Activated naive CD8-positive, alpha-beta T cell treated with anti-CD3 and anti-CD28 coated beads, Interleukin-2, amount 50 U/mL, for 16 hours (primary cell): ENCODE measurements around the gene PIGU.
"Not testable (repeated sequence)": the region's sequence is repeated elsewhere in the genome, so short reads cannot be mapped to it uniquely, and the experiment has no call there.

Experiments
- DNase-seq: peaks from one replicate; pipeline ENCODE4 v3.0.0-alpha.2; 2020; ENCODE audit warnings: low read depth, low spot score

PIGU gene

GRCh38 chr20:34663213-34663943 lies 13.5 kb downstream of the PIGU start:
- DNase-seq: no peak

DNA sequence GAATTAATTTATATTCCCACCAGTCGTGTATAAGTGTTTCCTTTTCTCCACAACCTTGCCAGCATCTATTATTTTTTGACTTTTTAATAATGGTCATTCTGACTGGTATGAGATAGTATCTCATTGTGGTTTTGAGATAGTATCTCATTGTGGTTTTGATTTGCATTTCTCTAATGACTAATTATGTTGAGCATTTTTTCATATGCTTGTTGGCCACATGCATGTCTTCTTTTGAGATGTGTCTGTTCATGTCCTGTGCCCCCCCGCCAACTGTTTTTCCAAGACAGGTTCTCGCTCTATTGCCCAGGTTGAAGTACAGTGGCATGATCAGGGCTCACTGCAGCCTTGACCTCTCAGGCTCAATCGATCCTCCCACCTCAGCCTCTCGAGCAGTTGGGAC lies 15.1 kb downstream of the PIGU start:
- not testable (repeated sequence) for DNase-seq

- DNase-seq: not testable (repeated sequence)
Measured at GRCh38 chr20:34658654-34659053, 18.2 kb downstream of the PIGU start.

- DNase-seq: no peak
Measured at GRCh38 chr20:34654207-34654744, 22.6 kb downstream of the PIGU start.

DNA sequence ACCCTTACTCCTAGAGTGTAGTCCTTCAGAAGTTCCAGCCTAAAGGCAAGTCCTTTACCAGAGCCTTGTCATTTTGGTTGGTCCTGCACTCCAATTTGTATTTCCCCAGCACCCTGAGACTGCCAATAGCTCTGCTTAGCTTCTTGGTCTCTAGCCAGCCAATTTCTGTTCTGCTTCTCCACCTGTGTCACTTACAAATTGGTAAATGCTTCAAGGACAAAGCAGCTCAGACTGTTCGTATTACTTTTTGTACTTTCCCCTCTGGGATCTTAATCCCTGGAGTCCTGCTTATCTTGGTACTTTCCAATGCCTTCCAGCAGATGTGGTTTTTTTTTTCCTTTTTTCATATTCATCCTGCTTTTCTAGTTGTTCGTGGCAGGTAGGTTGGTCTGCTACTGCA lies 25.7 kb downstream of the PIGU start:
- no peak for DNase-seq

- DNase-seq: no peak
Measured at GRCh38 chr20:34647737-34648136, 29.2 kb downstream of the PIGU start.

GRCh38 chr20:34644951-34645350 lies 31.9 kb downstream of the PIGU start:
- no peak for DNase-seq

- no peak for DNase-seq
Measured at GRCh38 chr20:34644345-34644744, 32.5 kb downstream of the PIGU start.

- no peak for DNase-seq
Measured at GRCh38 chr20:34643928-34644327, 33.0 kb downstream of the PIGU start.

- DNase-seq: no peak
Measured at GRCh38 chr20:34642009-34642408, 34.9 kb downstream of the PIGU start.

DNA sequence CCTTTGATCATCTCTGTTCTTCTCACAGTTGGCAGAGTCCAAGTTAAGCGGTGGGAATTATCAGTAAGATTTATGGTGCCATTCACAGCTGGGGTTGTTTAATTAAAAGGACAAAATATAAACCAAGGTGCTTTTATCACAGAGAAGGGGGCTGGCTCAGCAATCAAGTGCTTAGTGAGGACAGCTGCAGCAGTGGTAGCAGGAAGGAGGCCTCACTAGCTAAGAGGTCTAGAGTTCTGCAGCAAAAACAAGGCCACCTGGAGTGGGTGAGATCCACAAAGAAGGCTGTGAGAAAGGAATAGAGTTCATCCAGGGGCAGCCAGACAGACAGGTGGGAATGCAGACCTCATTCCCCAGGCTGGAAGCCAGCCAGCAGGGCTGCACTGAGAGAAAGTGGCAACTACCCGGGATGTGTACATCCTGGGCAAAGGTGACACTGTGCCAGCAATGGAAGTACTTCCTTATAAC lies 37.1 kb downstream of the PIGU start:
- DNase-seq: no peak

DNA sequence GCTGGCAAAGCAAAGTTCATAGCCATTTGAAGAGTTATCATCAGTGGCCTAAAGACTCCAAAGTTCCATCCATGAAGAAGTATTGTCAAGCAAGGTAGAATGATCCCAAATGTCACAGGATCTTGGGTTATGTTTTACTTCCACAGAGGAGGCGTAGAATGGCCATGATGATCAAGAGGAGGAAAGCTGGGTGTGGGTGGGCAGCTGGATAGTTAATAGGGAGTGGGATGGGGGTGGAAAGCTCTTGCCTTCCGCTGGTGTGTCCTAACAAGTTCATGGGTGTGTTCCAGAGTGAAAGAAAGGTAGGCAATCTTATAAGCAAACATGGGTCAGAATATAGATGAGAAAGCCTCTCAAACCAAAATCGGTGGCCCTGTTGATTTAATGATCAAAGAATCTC lies 38.4 kb downstream of the PIGU start:
- DNase-seq: no peak

GRCh38 chr20:34638039-34638292 lies 38.9 kb downstream of the PIGU start:
- no peak for DNase-seq

DNA sequence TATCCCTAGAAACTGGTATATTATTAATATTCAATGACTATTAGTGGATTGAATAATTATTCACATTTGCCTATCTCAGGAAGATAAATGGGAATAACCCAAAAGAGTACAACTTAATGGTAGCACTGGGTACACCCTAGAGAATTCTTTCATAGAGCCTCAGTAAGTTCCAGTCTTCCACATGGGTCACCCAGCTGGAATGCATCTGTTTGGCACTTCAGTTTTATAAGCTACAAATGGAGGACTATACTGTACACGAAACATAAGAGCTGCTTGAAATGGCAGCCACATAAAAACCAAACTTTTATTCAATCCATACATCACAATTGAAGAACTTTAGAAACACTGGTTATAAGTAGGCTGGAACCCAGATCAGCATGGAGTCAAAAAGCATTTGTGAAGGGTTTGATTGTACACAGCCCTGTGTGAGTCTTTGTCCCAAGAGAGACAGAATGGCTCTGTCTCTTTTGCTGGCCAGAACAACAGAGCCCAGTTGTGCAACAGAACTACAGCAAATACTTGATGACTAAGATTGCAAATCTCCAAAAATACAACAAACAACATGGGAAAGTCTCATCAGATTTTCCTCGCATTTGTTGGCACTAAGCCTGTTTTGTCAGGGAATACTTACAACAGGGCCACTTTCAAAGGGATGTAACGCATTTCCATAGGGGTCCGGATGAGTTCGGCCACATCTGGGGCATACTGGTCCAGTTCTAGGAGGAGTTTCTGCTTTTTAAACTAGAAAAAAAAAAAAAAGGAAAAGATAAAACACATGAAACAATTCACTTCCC lies 39.5 kb downstream of the PIGU start:
- no peak for DNase-seq

- no peak for DNase-seq
Measured at GRCh38 chr20:34636648-34637047, 40.2 kb downstream of the PIGU start.

DNA sequence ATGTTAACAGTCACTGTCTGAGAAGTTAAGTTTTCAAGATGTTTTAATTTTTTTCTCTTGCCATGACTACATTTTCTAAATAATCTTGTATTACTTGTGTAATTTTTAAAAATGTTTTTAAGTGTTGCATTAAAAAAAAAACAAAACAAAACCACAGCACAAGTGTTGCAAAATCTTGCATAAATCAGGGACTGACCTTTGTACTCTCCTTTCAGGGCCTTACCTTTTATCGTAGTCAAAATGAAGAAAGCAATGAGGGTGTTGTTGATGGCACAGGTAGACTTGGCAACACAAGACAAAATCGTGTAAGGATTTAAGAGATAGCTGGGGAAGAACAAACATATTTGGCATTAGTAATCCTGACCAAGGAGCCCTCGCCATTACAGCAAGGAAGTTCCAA lies 42.5 kb downstream of the PIGU start:
- DNase-seq: no peak

- DNase-seq: no peak
Measured at GRCh38 chr20:34632870-34633452, 43.9 kb downstream of the PIGU start.

- no peak for DNase-seq
Measured at GRCh38 chr20:34629904-34630303, 47.0 kb downstream of the PIGU start.

- DNase-seq: no peak
Measured at GRCh38 chr20:34629342-34629741, 47.5 kb downstream of the PIGU start.

DNA sequence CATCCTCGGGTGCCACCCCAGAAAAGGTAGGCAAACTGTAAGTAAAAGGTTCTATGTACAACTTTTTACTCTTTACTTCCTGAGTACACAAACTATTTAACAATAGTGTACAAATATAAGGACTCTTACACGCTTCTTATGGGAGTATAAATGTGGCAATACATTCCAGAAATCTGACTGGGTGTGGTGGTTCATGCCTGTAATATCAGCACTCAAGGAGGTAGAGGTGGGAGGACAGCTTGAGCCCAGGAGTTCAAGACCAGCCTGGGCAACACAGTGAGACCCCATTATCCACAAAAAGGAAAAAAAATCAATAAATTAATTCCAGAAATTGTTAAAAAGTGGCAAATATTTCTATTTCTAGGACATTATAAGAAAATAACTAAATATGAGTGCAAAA lies 48.9 kb downstream of the PIGU start:
- DNase-seq: no peak

GRCh38 chr20:34627458-34627857 lies 49.4 kb downstream of the PIGU start:
- no peak for DNase-seq

DNA sequence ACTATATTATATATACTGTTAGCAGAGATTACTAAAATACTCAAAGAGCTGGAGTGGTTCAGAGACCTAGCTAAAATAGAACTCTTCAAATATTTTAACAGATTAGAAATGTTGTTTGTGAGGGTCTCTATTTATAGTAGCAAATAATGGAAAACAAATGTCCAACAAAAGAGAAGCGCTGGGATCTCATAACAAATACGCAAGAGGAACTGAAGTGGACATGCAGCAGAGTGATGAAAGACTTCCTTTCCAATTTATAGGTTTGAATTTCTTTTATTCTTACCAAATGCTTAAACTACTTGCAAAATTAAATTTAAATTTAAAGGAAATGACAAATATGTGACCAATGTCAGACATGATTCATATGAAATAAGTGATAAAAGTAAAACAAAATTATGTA lies 49.9 kb downstream of the PIGU start:
- DNase-seq: no peak

- no peak for DNase-seq
Measured at GRCh38 chr20:34624629-34625028, 52.3 kb downstream of the PIGU start.
